Testis (tissue), 2 donors: Measurements from ENCODE around the gene EXOC3L4.

Experiments
- CTCF ChIP-seq, 3 experiments: fragments of 450-650 bp in 2 of 3; fragments of 200-600 bp in 1 of 3; sonication (generic) in 1 of 3; IDR thresholded peaks; one replicate each; pipeline ENCODE4 v1.5.1; 2016 to 2019; ENCODE audit warnings: antibody characterized with exemption in 3 of 3, mild to moderate bottlenecking in 2 of 3, moderate library complexity in 1 of 3
- POLR2A ChIP-seq: fragments of 450-650 bp; IDR thresholded peaks from one replicate; pipeline ENCODE4 v1.6.1; 2017; ENCODE audit warnings: antibody characterized with exemption, mild to moderate bottlenecking, moderate library complexity

- TF ChIP-seq CTCF (IDR thresholded peaks at IDR 0.05) (no peak), POLR2A (no peak)
These were observed 42.1 kb upstream of the EXOC3L4 start for GRCh38 chr14:103052407-103052806.
